Stimulated activated CD4-positive, alpha-beta T cell treated with anti-CD3 and anti-CD28 coated beads, Interleukin-4, amount 100 ng/mL, for 24 hours (primary cell): ENCODE measurements around the gene SELENOO.

Source experiments
- DNase-seq: peaks from one replicate; pipeline ENCODE4 v3.0.0-alpha.2; 2020

The SELENOO gene

GRCh38 chr22:50256258-50256862 lies 55.5 kb downstream of the SELENOO start:
- DNase-seq, result no peak

- no peak for DNase-seq
Observed at GRCh38 chr22:50257041-50257440, 56.2 kb downstream of the SELENOO start.

- no peak for DNase-seq
Observed at GRCh38 chr22:50257451-50258360, 56.9 kb downstream of the SELENOO start.

GRCh38 chr22:50258361-50259292 lies 57.8 kb downstream of the SELENOO start:
- DNase-seq, result no peak

GRCh38 chr22:50259302-50259701 lies 58.5 kb downstream of the SELENOO start:
- no peak for DNase-seq

GRCh38 chr22:50260434-50260800 lies 59.6 kb downstream of the SELENOO start:
- DNase-seq, result no peak

GRCh38 chr22:50260801-50261614 lies 60.2 kb downstream of the SELENOO start:
- DNase-seq, result no peak

- DNase-seq, result no peak
Observed at GRCh38 chr22:50261615-50262459, 61.0 kb downstream of the SELENOO start, which contains the start of gene MAPK12. Gene MAPK12 (minus strand): TSS chr22:50261683. CDS start chr22:50261509, 174 bp downstream.

GRCh38 chr22:50262460-50262911 lies 61.7 kb downstream of the SELENOO start:
- no peak for DNase-seq

- no peak for DNase-seq
Observed at GRCh38 chr22:50262973-50263617, 62.3 kb downstream of the SELENOO start.

- no peak for DNase-seq
Observed at GRCh38 chr22:50264104-50264745, 63.4 kb downstream of the SELENOO start.

GRCh38 chr22:50264946-50265669 lies 64.3 kb downstream of the SELENOO start:
- no peak for DNase-seq

GRCh38 chr22:50266994-50267393 lies 66.2 kb downstream of the SELENOO start:
- DNase-seq, result no peak
